CD4-positive, alpha-beta T cell treated with Interleukin-15 for 1 hour (primary cell): ENCODE results near the gene B3GNT7.
A peak's percentile ranks its signal among the peaks of the same experiment; 100 is the strongest.
"Not testable (repeated sequence)": the region's sequence is repeated elsewhere in the genome, so short reads cannot be mapped to it uniquely, and the experiment has no call there.

Experiments used
- DNase-seq: peaks from one replicate; pipeline ENCODE4 v3.0.0-alpha.2; 2020

B3GNT7 gene

DNA sequence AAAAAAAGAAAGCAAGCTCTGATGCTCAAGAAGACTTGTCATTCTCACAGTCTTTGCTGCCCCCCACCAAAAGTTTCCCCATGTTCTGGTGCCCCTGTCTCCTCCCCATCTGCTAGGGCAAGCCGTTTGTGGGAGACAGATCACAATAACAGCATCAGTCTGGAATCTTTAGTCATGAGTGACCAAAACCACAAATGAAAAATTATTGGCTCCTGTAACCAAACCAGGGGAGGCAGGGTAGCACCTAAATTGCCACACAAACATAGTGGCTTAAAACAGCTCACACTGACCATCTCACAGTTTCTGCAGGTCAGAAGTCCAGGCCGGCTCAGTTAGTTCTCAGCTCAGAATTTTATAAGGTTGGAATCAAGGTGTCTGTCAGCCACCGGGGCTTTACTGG lies 9.1 kb upstream of the B3GNT7 start:
- no peak for DNase-seq

DNA sequence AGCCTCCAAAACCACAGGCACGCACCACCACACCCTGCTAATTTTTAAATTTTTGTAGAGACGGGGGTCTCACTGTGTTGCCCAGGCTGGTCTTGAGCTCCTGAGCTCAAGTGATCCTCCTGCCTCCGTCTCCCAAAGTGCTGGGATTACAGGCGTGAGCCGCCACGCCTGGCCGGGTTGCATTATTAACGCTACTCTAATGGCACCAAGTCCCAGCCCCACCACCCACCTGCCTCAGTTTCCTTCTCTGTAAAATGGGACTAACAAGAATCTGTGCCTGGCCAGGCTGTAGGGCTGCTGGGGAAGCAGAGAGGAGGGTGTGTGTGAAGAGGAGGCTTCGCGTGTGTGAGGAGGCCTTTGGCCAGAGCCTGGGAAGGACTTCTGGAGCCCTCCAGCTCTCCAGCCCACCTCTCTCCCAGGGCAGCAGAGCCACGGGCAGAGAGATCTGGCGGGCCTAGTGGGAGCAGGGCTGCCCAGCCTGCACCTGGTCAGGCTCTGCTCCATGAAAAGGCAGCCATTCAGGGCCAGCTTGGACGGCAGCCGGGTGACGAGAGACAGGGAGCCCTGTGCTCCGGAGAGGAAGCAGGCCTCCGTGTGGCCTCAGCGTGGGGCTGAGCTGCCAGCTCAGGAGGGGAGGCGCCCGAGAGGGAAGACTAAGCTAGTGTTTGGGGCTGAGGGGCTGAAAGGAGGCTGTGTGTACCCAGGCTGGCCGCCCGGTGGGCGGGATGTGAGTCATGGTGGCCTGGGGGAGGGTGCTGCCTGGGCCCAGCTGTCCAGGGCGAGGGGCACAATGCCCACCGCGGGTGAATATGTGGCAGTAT lies 7.4 kb upstream of the B3GNT7 start:
- peak; percentile 31 for DNase-seq

DNA sequence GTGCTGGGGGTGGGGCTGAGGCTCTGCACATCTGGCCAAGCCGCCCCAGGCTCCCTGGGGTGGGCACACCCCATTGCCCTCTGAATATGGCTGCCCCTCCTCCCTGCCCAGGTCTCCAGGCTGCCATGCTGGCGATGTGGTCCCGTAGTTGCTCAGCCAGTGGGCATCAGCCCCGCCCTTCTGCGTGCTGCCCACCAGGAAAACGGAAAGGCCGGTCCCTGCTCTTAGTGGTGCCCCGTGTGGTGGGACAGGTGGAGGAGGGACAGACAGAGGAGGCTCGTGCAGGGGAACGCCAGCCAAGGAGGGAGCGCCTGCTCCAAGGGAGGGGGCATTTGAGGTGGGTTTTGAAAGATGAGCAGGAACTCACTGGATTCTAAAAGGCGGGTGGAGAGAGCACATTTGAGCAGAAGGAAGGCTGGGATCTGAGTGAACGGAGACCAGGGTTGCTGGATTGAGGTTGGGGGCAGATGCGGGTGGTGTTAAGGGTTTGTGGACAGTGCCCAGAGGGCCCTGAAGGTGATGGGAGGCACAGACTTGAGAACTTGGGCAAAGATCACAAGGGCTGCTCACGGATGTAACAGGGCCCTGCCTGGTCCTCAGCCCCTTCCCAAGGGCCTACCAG lies 6.7 kb upstream of the B3GNT7 start:
- no peak for DNase-seq

DNA sequence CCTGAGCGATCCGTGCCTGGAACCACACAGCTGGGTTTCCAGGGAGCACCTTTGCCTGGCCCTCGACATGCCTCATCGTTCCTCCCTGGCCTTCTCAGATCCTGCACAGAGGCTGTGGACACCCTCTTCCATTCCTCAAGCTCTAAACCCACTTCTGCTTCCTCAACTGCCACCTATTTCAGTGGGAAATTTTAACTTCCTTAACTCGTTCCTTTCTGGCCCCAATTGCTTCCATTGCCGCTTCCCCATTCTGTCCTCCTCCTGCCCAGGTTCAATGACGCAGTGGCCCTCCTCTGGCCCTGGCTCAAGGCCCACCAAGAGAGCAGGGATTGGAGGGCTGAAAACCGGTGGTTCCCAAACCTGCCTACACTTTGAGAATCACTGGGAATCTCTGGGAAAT lies 4.8 kb upstream of the B3GNT7 start:
- no peak for DNase-seq

DNA sequence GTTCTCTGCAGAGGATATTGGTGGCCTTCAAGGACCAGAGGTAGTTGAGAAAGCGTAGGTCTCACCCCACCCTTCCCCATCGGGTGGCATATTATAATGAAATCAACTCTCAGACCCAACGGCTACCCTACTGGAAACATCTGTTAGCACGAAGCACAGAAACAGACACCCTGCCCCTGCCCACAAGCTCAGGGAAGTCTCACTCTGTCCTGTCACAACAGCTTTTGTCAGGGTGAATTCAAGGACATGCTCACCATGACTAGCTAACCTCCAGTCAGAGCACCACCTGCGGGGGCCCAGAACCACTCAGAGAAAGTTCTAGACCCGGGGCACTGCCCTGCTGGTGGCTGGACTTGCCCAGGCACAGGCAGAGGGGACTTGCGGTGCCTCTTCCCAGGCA lies 3.5 kb upstream of the B3GNT7 start:
- peak; percentile 36 for DNase-seq

DNA sequence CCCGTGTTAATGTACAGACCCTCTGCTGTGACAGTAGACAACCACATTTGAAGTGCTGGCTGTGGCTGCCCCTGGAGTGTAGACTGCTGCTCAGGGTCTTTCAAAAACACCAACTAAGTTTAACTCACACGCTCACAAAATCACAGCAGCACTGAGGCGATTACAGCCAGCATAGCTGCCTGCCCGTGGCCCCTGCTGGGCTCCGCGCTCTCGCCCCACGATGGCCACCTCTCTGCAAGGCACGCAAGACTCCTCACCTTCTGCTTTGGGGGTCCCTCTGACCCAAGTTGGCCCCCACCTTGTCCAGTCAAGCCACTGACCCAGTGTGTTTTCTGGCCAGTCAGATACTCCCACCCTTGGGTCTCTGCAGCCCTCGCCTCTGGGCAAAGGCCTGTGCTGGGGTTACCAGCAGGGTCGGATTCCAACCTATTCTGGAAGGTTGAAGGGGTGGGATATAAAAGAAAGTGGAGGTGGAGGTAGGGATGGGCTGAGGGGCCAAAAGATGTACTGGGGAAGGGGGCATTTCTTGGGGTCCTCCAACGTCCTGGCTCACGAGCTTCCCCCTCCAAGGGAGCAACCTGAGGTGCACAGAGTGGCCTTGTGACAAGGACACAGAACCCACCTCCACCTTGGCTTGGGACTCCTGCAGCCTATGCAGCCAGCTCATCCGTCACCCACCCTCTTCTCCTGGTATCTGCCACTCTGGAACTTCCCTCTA lies 2.9 kb upstream of the B3GNT7 start:
- DNase-seq = no peak

DNA sequence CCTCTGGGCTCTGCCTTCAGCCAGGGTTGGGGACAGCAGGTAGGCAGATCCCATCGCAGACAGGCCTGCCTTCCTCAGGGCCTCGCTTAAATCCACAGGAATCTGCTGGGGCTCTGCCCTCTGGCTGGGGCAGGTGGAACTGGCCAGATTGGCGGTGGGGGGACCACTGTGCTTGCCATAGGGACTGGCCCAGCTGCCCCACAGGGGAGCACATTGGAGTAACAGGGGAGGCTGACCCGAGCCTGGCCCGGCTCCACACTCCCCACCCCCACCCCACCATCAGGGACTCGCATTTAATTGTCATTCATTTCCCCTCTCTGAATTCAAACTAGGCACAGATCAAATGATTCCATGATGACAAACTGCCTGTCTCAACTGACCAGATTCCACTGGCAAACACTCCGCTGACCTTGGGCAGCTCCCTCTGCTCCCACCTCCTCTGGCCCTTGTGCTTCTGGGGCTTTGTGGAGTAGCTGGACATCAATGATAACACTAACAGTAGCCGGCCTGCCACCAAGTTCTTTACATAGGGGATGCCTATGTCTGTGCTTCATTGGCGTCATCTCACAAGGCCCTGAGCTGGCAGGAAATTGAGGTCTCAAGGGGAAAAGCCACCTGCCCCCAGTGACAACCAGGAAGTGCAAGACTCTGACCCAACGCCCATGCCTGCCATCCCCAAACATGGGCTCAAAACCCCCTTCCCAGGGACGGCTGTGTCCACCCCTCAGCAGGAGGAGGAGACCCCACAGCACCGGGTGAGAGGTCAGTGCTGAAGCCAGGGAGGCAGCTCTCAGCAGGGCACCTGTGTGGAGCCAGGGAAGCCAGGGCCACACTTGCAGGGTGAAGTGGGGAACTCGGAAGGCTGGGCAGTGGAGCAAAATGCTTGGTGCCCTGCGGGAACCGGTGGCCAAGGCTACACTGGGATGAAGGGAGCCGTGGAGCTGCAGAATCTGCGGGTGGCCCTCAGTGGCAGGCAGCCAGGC lies 2.1 kb upstream of the B3GNT7 start:
- peak; percentile 82 for DNase-seq

DNA sequence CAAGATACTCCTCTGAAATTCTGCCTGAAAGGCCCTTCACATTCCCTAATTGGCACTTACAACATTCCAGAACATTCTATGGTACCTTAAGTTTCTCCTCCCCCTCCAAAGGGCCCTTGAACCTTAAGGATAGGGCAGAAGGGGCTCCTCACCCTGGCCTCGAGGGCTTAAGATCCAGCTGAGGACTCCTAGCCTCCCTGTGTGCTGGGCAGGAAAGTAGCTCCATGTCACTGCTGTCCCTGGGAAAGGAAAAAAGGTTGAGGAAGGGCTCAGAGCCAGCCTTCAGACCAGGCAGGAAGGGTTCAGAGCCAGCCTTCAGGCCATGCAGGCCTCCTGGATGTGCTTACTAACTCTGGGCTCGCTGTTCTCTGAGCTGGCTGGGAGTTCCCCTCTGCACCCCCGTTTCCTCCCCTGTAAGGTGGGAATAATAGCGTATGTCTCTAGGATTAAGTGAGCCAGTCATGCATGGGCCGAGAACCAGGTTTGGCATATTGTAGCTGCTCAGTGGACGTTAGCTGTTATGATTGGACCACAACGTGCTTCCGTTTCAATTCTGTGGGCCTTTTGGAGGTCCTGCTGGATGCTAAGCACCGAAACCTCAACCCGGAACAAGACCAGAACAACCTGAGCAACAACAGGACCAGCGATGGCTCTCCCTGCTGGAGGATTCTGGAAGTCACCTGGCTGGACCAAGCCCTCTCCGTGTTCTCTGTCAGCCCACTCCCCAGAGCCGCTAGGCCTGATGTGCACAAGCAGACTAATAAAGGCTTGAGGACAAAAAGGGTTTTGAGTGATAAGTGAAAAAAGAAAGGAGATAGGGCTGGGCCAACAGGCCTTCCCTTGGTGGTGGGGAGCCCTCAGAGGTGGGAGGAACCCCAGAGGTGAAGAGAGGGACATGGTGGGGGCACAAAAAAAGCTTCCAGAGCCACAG lies 1.0 kb upstream of the B3GNT7 start:
- peak; percentile 51 for DNase-seq

DNA sequence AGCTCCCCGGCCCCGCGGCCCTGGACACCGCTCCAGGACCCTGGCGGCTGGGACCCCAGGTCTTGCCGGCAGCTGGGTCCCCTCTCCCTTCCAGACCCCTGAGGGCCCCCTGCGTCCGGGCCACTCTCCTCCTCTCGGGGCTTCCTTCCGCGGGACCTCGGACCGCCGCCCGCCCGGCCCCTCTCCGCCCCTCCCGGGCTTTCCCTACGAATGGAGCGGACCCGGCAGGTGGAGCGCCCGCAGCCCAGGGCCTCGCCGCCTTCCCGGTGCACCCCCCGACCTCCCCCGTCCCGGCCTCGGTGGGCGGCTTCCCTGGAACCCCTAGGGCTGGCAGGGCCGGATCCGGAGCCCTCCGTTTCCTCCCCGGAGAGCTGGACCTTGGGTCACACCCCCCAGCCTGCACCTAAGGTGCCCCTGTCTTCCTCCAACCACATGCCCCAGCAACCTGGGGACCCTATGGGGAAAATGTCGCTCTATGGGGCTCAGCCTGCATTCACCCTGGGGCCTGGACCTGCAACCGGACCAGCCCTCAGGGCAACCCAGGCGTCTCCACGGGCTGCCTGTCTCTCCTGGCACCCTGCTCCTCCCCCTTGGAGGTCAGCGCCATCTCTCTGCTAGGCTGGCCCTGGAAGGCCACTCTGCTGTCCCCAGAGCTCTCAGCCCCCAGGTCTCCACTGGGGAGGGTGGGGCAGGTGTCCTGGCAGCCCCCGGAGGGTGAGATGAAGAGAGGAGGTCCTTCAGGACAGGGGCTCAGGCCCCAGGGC lies 730 bp downstream of the B3GNT7 start:
- no peak for DNase-seq

DNA sequence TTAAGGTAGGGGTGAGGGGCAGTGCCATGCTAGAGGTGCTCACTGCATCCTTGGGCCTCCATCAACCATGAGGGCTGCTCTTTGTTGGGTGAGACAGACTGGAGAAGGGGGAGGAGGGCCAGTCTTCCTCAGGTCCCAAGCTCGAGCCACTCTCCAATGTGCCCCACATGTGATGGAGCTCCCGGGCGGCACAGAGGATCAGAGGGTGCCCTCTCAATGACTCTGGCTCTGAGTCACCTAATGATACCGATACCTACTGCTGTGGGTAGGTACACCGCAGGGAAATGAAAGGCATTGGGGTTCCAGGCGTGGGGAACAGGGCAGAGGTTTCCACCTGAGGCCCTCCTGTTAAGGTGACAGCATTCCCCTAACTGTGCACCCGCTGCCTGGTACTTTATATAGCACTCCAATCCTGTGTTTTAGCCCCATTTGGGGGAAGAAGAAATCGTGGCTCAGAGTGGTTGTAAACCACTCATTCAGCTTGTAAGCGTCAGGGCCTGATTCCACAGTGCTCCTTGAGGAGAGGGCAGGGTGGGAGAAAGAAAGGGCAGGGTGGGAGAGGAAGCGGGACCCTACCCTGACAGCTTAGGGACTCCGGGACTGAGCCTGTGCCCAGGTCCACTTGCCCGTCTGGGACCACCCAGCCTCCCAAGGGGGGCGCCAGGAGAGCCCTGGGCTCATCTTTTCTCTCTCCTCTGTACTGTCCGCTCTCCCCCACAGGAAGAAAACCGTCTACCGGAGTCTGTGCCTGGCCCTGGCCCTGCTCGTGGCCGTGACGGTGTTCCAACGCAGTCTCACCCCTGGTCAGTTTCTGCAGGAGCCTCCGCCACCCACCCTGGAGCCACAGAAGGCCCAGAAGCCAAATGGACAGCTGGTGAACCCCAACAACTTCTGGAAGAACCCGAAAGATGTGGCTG lies 1.8 kb downstream of the B3GNT7 start:
- no peak for DNase-seq

DNA sequence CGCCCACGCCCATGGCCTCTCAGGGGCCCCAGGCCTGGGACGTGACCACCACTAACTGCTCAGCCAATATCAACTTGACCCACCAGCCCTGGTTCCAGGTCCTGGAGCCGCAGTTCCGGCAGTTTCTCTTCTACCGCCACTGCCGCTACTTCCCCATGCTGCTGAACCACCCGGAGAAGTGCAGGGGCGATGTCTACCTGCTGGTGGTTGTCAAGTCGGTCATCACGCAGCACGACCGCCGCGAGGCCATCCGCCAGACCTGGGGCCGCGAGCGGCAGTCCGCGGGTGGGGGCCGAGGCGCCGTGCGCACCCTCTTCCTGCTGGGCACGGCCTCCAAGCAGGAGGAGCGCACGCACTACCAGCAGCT lies 2.4 kb downstream of the B3GNT7 start:
- DNase-seq = no peak

DNA sequence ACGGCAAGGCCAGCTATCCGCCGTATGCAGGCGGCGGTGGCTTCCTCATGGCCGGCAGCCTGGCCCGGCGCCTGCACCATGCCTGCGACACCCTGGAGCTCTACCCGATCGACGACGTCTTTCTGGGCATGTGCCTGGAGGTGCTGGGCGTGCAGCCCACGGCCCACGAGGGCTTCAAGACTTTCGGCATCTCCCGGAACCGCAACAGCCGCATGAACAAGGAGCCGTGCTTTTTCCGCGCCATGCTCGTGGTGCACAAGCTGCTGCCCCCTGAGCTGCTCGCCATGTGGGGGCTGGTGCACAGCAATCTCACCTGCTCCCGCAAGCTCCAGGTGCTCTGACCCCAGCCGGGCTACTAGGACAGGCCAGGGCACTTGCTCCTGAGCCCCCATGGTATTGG lies 3.1 kb downstream of the B3GNT7 start:
- DNase-seq = no peak

DNA sequence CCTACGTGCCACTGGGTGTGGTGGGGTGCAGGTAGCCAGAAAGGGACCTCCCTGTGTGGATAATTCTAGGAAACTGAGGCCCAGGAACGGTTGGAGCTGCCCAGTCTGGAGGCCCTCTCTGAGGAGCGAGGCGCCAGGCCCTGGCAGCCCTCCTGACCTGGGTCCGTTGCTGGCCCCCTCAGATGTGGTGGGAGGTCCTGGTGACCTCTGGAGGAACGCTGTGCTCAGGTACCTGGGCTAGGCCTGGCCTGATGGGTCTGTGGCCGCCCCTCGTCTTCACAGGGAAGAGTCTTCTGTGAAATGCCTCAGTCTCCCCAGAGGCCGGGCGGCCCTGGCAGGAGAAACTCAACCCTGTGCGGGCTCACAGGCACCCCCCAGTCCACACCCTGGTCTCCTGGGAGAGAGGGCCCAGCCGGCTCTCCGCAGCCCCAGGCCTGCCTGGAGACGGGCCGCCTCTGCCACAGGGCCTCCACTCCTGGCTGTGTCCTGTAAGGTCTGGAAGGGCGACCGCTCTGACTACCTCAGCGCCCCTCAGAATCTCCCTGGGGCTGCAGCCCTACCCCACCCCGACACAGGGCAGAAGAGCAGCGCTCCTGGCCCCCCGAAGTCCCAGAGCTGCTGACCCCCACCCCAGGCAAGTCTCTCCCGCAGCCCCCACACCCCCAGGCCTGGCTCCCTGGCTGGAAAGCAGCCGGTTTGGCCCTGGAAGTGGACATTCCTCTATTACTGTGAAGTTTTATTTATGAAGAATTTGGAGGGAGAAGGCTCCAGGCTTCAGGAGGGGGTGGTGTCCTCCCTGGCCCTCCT lies 3.7 kb downstream of the B3GNT7 start:
- DNase-seq = no peak

DNA sequence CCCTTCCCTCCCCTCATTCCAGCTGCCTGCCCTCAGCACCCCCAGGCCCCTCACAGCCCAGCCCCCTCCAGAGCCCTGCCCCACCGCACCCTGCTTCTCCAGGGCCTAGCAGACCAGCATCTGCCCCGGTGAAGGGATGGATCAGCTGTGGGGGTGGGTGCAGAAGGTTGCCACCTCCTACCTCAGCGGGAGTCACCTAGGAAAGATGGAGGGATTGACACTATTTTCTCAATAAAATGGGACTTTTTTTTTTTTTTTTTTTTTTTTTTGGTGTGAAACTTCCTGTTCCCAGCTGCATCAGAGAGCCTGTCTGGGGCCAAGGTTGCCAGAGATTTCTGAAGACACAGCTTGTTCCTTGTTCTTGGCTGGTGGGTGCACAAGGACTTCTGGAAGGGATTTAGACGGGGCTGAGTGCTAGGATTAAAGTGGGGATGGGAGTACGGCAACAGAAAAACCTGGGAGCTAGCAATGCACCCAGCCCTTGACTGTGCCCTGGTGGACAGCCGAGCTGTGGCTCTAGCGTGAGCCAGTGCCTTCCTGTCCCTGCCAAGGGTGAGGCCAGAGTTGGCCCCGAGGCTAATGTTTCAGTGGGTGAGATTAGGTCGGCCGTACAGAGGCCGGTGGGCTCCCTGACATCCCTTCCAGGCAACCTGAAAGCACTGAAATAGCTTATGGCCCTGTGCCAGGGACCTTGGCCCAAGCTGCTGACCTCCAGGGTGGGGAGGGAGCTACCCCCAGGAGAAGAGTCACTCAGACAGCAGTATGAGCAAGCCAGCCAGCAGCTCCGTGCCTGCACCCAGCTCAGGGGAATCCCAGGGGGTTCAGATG lies 4.6 kb downstream of the B3GNT7 start:
- no peak for DNase-seq

DNA sequence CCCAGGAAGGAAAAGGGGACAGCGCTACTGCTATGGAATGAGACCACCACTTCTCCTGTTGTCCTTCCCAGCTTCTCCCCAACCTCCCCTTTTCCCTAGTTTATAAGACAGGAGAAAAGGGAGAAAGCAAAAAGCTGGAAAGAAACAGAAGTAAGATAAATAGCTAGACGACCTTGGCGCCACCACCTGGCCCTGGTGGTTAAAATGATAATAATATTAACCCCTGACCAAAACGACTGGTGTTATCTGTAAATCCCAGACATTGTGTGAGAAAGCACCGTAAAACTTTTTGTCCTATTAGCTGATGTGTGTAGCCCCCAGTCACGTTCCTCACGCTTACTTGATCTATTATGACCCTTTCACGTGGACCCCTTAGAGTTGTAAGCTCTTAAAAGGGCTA lies 5.2 kb downstream of the B3GNT7 start:
- DNase-seq = not testable (repeated sequence)

DNA sequence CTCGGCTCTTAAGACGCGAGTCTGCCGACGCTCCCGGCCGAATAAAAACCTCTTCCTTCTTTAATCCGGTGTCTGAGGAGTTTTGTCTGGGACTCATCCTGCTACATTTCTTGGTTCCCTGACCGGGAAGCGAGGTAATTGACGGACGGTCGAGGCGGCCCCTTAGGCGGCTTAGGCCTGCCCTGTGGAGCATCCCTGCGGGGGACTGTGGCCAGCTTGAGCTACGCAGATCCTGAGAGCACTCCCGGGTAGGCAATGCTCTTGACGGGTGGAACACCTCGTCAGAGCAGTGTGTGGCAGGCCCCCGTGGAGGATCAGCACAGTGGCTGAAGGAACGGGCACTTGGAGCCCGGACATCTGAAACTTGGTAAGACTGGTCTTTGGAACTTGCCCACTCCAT lies 5.6 kb downstream of the B3GNT7 start:
- DNase-seq = not testable (repeated sequence)

DNA sequence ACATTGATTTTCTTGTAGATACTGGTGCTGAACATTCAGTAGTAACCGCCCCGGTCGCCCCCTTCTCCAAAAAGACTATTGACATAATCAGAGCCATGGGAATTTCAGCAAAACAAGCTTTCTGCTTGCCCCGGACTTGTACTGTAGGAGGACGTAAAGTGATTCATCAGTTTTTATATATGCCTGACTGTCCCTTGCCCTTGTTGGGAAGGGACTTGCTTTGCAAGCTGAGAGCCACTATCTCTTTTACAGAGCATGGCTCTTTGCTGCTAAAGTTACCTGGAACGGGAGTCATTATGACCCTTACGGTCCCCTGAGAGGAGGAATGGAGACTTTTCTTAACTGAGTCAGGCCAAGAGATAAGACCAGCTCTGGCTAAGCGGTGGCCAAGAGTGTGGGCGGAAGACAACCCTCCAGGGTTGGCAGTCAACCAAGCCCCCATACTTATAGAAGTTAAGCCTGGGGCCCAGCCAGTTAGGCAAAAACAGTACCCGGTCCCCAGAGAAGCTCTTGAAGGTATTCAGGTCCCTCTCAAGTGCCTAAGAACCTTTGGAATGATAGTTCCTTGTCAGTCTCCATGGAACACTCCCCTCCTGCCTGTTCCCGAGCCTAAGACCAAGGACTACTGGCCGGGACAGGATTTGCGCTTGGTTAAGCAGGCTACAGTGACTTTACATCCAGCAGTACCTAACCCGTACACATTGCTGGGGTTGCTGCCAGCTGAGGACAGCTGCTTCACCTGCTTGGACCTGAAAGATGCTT lies 8.1 kb downstream of the B3GNT7 start:
- DNase-seq = not testable (repeated sequence)
